ENCODE measurements around the gene CCR7.

GRCh38 chr17:40562838-40563219 lies 2.4 kb downstream of the CCR7 start:
- TF ChIP-seq POLR2A (IDR thresholded peaks at IDR 0.05): no peak
- TF ChIP-seq CTCF (IDR thresholded peaks at IDR 0.05): no peak
